ENCODE data around the gene TCF12.
"Not testable (repeated sequence)": the region's sequence is repeated elsewhere in the genome, so short reads cannot be mapped to it uniquely, and the experiment has no call there.

The TCF12 gene

DNA sequence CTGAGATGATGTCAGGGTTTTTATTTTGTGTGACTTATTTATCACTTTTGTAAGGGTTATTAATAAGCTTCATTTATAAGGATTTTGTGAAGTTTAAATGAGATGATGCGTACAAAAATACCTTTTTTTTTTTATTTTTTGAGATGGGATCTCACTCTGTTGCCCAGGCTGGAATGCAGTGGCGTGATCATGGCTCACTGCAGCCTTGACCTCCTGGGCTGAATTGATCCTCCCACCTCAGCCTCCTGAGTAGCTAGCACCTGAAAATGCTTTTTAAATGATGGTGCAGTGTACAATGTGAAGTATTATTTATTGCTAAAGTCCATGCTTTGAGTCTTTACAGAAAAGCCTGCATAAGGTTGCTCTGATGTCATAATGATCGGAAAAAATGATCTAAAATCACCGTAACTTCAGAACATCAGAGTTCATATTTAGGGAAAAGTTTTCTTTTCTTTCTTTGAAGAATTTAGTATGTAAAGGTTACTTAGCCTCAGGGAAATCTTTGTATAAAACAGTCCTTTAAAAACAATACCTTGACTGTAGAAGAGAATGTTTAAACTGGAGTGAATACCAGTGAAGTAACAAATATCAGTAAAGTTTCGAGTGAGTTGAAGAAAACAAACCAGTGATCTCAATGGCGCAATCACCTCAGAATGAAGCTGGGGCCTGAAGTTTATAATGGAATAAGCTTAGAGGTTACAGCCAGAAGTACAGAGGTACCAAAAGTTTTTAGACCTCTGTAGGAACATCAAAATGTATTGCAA is 29.7 kb downstream of the TCF12 start:
- DNase-seq: no peak

DNA sequence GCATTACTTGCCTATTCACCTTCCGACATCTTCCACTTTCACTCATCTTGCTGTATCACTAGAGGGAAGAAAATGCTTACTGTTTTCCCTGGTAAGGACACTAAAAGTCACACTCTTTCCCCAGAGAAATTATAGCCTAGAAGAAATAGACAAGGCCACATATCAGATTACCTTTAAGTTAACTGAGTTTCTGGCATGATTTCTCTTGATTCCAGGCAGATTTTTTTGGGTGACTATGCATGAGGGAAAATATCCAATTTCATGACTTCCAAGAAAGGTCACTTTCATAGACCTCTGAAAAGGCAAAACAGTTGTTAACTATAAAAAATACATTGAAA is 30.3 kb downstream of the TCF12 start:
- no peak for DNase-seq

DNA sequence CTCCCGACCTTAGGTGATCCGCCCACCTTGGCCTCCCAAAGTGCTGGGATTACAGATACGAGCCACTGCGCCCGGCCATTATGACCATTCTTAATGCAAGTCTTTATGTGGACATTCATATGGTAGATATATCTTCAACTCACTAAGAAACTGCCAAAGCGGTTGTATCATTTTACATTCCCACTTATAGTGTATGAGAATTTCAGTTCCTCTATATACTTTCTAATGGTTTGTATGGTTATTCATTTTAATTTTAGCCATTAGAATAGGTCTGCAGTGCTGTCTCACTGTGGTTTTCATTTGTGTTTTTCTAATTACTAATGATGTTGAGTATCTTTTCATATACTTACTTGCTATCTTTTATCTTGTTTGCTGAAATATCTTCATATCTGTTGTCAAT is 32.5 kb downstream of the TCF12 start:
- no peak for DNase-seq

DNA sequence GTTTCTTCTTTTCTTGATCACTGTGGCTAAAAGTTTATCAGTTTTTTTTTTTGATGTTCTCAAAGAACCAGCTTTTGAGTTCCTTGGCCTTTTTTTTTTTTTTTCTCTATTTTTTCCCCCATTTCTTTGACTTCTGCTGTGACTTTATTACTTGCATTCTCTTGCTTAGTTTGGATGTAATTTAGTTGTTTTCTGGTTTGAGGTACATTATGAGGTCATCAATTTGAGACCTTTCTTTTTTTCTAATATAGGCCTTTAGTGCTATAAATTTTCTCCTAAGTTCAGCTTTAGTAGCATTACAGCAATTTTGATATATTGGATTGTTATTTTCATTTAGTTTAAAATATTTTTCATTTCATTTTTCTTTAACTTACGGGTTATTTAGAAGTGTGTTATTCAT is 35.3 kb downstream of the TCF12 start:
- no peak for DNase-seq

- DNase-seq: not testable (repeated sequence)
Observed at GRCh38 chr15:56955011-56955410, 36.6 kb downstream of the TCF12 start.

DNA sequence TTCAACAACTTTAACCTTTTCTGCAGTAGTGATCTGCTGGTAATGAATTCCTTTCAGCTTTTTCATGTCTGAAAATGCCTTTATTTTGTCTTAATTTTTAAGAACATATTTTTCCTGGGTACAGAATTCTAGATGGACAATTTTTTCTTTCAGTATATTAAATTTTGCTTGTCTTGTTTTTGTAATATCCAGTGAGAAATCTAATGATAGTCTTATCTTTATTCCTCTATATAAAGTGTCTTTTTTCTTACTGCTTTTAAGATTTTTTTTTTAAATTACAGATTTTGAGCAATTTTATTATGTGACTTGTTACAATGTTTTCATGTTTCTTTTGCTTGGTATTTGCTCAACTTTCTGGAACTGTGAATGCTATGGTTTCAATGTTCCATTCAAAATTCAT is 38.1 kb downstream of the TCF12 start:
- no peak for DNase-seq

DNA sequence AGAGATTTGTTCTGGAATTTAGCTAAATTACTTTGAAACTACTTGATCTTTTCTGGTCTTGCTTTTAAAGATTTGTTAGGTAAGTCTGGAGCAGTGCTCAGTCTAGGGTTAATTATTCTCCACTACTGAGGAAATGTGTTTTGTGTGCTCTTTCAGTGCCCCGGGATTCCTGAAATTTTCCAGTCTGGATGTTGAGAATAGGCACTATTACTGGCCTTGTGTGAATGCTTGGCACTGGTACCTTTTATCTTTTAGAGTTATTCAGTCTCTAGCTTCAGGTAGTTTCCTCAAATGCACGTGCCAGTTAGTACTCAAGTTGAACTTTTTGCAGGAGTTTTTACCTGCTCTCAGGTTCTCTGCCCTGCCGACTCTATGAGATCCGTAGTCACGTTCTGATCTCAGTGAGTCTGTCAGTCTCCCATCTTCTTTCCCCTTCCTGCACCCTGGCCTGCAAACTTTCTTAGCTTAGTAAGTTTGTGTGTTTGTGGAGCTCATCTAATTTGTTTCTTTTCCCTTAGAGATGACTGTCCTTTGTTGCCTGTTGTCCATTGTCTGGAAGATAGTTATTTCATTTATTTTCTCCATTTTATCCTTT is 39.5 kb downstream of the TCF12 start:
- no peak for DNase-seq

GRCh38 chr15:56959318-56959648 is 40.8 kb downstream of the TCF12 start:
- peak in 1 of 6 experiments; percentile 5 for DNase-seq

GRCh38 chr15:56960116-56960515 is 41.7 kb downstream of the TCF12 start:
- DNase-seq: no peak

DNA sequence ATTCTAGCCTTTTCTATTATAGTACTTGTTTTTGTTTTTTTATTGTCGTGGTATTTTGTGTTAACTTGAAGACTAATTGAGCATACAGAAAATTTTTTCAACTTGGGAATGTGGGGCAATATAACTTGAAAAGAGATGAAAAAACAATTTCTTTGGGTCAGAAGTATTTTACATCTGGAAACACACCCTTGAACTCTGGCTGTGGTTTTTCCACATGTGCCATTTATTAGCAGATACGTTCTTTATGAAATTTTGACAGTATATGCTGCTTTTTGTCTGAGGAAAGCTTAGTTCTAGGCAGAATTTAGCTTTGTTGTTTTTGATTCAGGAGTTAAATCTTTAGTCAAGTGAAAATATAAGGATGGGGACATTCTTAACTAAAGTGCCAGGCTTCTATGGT is 44.7 kb downstream of the TCF12 start:
- no peak for DNase-seq

DNA sequence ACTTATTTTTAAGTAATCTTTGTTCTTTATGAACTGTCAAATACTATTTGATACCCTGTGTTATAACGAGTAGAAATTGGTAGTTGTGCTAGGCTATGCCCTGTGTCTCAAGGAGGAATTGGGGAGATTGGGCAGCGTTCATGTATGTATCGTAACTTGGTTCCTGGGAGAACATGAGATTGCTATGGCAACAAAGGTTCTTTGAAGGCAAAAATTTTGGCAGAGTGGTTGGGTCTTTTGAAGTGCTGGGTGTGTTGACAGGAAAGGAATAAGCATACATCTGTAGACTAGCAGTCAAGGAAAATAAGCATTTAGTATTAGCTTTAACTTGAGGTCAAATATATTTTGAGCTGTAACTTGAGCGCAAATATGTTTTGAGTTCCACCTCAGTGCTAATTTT is 45.3 kb downstream of the TCF12 start:
- DNase-seq: peak in 4 of 6 experiments; percentile 1 to 61 (median 48)

GRCh38 chr15:56964182-56964581 is 45.7 kb downstream of the TCF12 start:
- DNase-seq: no peak

DNA sequence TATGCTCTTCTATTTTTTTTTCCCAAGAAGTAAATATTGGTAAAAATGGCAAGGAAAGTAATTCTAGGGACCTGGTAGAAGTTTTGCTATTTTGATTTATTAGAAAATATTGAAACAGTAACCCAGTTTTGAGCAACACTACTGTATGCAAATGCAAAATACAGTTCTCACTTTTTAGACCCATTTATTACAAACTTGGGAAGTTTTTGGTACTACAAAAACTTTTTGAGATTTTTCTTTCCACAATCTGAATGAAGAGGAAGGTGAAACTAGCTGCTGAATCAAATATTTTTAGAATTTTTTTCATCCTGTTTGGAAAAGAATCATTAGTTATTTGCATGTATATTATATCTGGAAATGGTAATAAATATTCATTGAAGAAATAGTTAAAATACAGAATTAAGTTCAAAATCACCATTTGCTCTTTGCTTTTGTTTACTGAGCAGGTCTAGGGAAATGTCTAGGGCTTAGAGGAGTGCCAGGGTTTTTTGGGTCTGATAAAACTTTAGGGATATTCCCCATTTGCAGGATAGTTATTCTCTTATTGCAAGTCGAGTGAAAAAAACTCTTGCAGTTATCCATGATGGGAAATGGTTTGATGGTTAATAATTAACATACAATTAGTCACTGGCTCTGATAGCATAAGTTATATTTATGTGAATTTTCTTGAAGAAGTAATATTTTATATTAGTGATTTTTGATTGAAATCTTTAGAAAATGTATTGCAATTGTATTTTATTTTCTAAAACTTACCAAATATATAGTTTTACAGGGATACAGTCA is 47.0 kb downstream of the TCF12 start:
- no peak for DNase-seq

DNA sequence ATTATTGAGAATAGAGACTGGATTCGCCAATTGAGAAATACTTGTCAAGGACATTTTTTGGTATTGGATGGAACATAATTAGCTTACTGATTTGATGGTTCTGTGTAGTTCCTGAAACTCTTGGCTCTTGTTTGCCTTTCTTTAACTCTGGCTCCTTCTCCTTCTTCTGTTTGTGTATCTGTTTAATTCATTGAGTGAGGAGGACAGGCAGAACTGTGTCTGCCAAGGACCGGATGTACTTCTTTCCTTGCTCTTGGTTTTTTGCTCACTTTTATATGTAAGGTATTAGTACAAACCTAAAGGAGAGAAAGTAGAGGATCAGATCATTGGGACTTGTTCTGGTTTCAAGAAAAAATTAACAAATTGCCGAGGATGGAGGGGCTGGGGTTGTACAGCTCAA is 48.9 kb downstream of the TCF12 start:
- DNase-seq: no peak

GRCh38 chr15:56968256-56968655 is 49.8 kb downstream of the TCF12 start:
- no peak for DNase-seq

DNA sequence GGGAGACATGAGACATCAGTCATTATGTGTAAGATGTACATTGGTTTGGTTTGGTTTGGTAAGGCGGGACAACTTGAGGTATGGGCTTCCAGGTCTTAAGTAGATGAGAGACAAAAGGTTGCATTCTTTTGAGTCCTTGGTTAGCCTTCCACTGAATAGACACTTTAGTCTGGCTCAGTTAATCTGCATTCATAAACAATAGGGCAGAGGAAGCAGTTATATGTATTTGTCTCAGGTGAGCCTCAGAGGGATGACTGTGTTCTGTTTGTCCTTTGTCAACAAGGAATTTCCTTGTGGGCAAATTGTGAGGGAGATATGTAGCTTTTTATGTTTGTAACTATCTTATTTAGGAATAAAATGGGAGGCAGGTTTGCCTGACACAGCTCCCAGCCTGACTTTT is 50.4 kb downstream of the TCF12 start:
- no peak for DNase-seq

- no peak for DNase-seq
Observed at GRCh38 chr15:56969265-56969895, 50.9 kb downstream of the TCF12 start.

- no peak for DNase-seq
Observed at GRCh38 chr15:56971571-56971970, 53.1 kb downstream of the TCF12 start.

- DNase-seq: no peak
Observed at GRCh38 chr15:56972016-56972415, 53.6 kb downstream of the TCF12 start.

DNA sequence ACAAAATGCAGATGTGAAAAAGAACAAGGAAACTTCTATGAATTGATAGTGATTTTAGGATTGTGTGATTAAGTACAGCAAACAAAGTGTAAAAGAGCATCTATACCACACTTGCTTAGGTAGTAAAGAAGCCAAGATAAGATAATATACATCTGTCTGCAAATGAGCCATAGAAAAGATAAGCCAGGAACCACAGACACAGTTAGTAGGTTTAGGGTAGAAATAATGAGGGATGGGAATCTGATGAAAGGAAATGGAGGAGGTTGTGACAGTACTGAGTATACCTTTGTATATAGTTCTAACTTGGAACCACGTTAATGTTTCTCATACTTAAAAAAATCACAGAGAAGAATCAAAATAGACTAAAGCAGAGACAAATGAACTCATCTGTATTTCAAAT is 54.0 kb downstream of the TCF12 start:
- DNase-seq: no peak

DNA sequence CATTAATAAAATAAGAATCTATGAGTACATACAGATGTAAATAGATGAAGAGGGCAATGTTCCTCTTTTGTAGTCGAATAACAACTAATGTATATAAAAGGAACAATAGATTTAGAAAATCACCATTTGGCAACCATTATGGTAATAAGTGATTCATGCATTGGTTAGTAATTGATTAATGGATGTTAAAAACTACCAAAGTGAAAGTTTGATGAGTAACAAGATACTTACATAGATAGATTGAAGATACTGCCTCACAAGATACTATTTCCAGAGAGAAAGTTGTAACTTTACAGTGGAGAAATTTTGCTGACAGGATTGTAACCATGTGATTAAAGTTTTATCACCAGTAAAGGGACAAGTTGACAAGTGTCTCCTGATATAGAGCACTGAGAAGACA is 55.0 kb downstream of the TCF12 start:
- no peak for DNase-seq

- DNase-seq: no peak
Observed at GRCh38 chr15:56977232-56977631, 58.8 kb downstream of the TCF12 start.

GRCh38 chr15:56978898-56979662 is 60.6 kb downstream of the TCF12 start:
- no peak for DNase-seq

All from stimulated activated naive CD4-positive, alpha-beta T cell (primary cell).